ENCODE results near the gene IDS. TPM values are rescaled to one million over a fixed set of nuclear protein-coding genes. Genes with fewer than 3 reads are reported as not detected.

The IDS gene
- total RNA-seq, 2 donors from 2014 or later, result 96.0 to 129 TPM

GRCh38 chrX:149487292-149487691, 17.8 kb downstream of the IDS start:
- Mint-ChIP-seq H3K4me3 (no peak overlapping the region), H3K27ac (peak overlapping the region in 1 of 2 donors; percentile 19), H3K27me3 (peaks cover 0 to 4% of the 10 kb centered on the region in 2 donors), H3K36me3 (peaks cover 26% of the 10 kb centered on the region), H3K9me3 (no peaks in the 10 kb centered on the region), H3K4me1 (ENCODE audit: low read depth in 2 of 2) (peaks cover 13 to 22% of the 10 kb centered on the region in 2 donors)
- ATAC-seq, result peak; percentile 43 to 64
- no peak for DNase-seq (ENCODE audit: low spot score)

GRCh38 chrX:149476513-149476912, 28.6 kb downstream of the IDS start:
- no peak overlapping the region for H3K4me3 Mint-ChIP-seq
- no peak for DNase-seq (ENCODE audit: low spot score)
- peaks cover 0 to 8% of the 10 kb centered on the region in 2 donors for H3K27me3 Mint-ChIP-seq
- H3K27ac Mint-ChIP-seq, result no peak overlapping the region
- no peak for ATAC-seq
- peaks cover 0 to 16% of the 10 kb centered on the region in 2 donors for H3K4me1 Mint-ChIP-seq (ENCODE audit: low read depth in 2 of 2)
- no peaks in the 10 kb centered on the region for H3K9me3 Mint-ChIP-seq
- peaks cover 5% of the 10 kb centered on the region for H3K36me3 Mint-ChIP-seq

DNA sequence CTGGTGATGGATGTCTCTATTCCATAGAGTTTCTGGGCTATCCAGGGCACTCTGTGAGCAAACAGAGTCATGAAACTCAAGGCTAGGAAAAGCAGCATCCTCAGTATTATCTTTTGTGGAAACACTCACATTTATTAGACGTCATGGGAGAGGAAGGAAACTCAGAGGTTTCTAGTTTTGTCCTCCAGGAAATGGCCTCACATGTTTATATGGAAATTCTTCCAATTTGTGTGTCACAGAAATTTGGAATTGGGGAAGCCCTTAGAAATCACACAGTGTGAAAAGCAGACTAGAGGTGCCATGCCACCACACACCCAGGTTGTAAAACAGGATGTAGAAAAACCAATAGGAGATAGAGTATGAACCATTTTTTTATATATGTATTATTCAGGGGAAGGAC, 31.1 kb downstream of the IDS start:
- DNase-seq (ENCODE audit: low spot score), result no peak
- H3K36me3 Mint-ChIP-seq, result no peaks in the 10 kb centered on the region

DNA sequence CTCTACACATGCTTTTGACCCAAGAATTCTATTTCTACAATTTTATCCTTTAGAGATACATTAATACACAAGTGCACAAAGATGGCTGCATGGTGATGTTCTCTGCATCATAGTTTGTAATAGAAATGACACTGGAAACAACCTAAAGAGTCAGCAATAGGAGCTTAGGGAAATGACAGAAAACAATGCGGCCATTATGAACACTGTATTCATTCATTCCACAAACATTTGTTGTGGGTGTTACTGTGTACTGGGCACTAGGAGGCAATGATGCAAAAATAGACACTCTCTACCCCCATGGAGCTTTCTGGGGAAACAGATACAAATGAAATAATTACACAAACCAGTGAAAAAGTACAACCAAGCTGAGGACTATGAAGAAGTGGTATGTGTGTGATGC, 32.0 kb downstream of the IDS start:
- no peak overlapping the region for H3K4me3 Mint-ChIP-seq
- H3K4me1 Mint-ChIP-seq (ENCODE audit: low read depth in 2 of 2), result peaks cover 0 to 12% of the 10 kb centered on the region in 2 donors
- H3K27me3 Mint-ChIP-seq, result peaks cover 0 to 8% of the 10 kb centered on the region in 2 donors
- ATAC-seq, result no peak
- H3K36me3 Mint-ChIP-seq, result no peaks in the 10 kb centered on the region
- no peak for DNase-seq (ENCODE audit: low spot score)
- no peaks in the 10 kb centered on the region for H3K9me3 Mint-ChIP-seq
- no peak overlapping the region for H3K27ac Mint-ChIP-seq

More for the DNA sequence above, 31.1 kb downstream of the IDS start:
- peaks cover 0 to 12% of the 10 kb centered on the region in 2 donors for H3K4me1 Mint-ChIP-seq (ENCODE audit: low read depth in 2 of 2)
- H3K27me3 Mint-ChIP-seq, result peaks cover 0 to 6% of the 10 kb centered on the region in 2 donors
- H3K27ac Mint-ChIP-seq, result no peak overlapping the region
- ATAC-seq, result no peak
- no peaks in the 10 kb centered on the region for H3K9me3 Mint-ChIP-seq
- H3K4me3 Mint-ChIP-seq, result no peak overlapping the region

GRCh38 chrX:149472625-149473024, 32.5 kb downstream of the IDS start:
- Mint-ChIP-seq H3K27ac (no peak overlapping the region), H3K36me3 (no peaks in the 10 kb centered on the region), H3K4me3 (no peak overlapping the region), H3K4me1 (ENCODE audit: low read depth in 2 of 2) (peaks cover 0 to 12% of the 10 kb centered on the region in 2 donors), H3K27me3 (peaks cover 0 to 8% of the 10 kb centered on the region in 2 donors), H3K9me3 (no peaks in the 10 kb centered on the region)
- DNase-seq (ENCODE audit: low spot score), result no peak
- ATAC-seq, result no peak

- Mint-ChIP-seq H3K36me3 (no peaks in the 10 kb centered on the region), H3K27me3 (peaks cover 0 to 9% of the 10 kb centered on the region in 2 donors), H3K9me3 (no peaks in the 10 kb centered on the region), H3K4me1 (ENCODE audit: low read depth in 2 of 2) (peaks cover 0 to 8% of the 10 kb centered on the region in 2 donors), H3K27ac (no peak overlapping the region), H3K4me3 (no peak overlapping the region)
- DNase-seq (ENCODE audit: low spot score) (no peak), ATAC-seq (no peak)
These were observed 33.7 kb downstream of the IDS start for GRCh38 chrX:149471397-149471796.

- Mint-ChIP-seq H3K9me3 (no peaks in the 10 kb centered on the region), H3K4me1 (ENCODE audit: low read depth in 2 of 2) (peaks cover 0 to 4% of the 10 kb centered on the region in 2 donors), H3K36me3 (no peaks in the 10 kb centered on the region), H3K4me3 (no peak overlapping the region), H3K27ac (no peak overlapping the region), H3K27me3 (peaks cover 0 to 9% of the 10 kb centered on the region in 2 donors)
- peak; percentile 64 for DNase-seq (ENCODE audit: low spot score)
- peak; percentile 77 to 82 for ATAC-seq
These were observed 34.2 kb downstream of the IDS start for GRCh38 chrX:149470955-149471354.

GRCh38 chrX:149469406-149469805, 35.7 kb downstream of the IDS start:
- H3K27me3 Mint-ChIP-seq, result peaks cover 0 to 10% of the 10 kb centered on the region in 2 donors
- H3K27ac Mint-ChIP-seq, result no peak overlapping the region
- no peak for ATAC-seq
- H3K36me3 Mint-ChIP-seq, result no peaks in the 10 kb centered on the region
- no peak overlapping the region for H3K4me3 Mint-ChIP-seq
- DNase-seq (ENCODE audit: low spot score), result no peak
- no peaks in the 10 kb centered on the region for H3K9me3 Mint-ChIP-seq
- H3K4me1 Mint-ChIP-seq (ENCODE audit: low read depth in 2 of 2), result no peaks in the 10 kb centered on the region

DNA sequence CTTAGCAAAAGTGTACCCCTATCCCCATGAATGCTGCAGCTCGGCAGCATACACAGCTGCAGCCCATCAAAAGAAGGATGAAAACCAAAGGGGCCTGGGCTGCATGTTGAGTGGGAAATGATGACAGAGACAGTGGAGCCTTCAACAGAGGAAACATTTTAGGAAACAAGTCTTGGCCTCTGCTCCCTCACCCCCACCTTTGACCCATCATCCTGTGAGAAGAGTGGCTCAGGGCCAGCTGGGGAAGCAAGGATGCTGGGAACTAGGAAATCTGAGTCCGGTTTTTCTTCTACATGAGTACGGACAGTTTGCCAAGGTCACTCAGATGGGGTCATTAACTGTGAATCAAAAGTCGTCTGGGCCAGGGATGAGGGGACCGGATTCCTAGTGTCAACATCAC, 37.2 kb downstream of the IDS start:
- no peaks in the 10 kb centered on the region for H3K4me1 Mint-ChIP-seq (ENCODE audit: low read depth in 2 of 2)
- no peak for ATAC-seq
- peaks cover 0 to 10% of the 10 kb centered on the region in 2 donors for H3K27me3 Mint-ChIP-seq
- H3K27ac Mint-ChIP-seq, result no peak overlapping the region
- H3K4me3 Mint-ChIP-seq, result no peak overlapping the region
- no peak for DNase-seq (ENCODE audit: low spot score)
- H3K9me3 Mint-ChIP-seq, result no peaks in the 10 kb centered on the region
- no peaks in the 10 kb centered on the region for H3K36me3 Mint-ChIP-seq

DNA sequence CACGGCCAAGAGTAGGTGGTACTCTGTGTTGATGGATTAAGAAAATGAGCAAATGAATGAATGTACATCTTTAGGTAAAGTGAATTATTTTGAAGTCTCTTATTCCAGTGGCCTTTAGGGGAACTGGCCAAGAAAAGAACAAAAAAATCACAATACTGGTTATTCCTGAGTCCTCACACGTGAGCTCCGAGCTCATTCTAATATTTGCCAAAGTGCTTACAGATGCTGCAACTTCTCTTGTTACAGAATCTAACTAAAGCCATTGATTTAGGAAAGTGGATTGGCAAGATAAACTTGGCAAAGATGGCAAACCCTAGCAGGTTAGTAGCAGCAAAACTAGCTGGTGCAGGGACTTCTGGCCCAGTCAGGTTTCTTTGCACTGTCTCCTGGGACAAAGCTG, 37.6 kb downstream of the IDS start:
- Mint-ChIP-seq H3K27ac (no peak overlapping the region), H3K36me3 (no peaks in the 10 kb centered on the region), H3K4me1 (ENCODE audit: low read depth in 2 of 2) (no peaks in the 10 kb centered on the region), H3K4me3 (no peak overlapping the region), H3K27me3 (peaks cover 5 to 13% of the 10 kb centered on the region in 2 donors), H3K9me3 (no peaks in the 10 kb centered on the region)
- ATAC-seq (no peak), DNase-seq (ENCODE audit: low spot score) (no peak)

DNA sequence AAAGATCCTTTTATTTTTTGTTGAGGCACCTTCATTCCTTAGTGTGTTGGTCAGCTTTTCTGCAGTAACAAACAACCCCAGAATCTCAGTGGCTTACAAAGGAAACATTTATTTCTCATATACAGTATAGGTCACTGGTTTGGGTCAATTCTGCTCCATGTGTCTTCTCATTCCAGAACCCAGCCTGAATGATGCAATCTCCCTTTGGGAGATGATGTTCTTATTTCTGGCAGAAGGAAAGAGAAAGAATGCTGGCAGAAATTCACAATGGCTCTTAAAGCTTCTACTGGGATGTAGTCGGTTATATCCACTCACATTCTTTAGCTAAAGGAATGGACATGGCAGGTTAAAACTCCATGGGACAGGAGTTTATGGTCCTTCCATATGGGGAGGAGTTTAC, 42.3 kb downstream of the IDS start:
- no peak for DNase-seq (ENCODE audit: low spot score)
- H3K4me1 Mint-ChIP-seq (ENCODE audit: low read depth in 2 of 2), result no peaks in the 10 kb centered on the region
- H3K27ac Mint-ChIP-seq, result no peak overlapping the region
- ATAC-seq, result no peak
- H3K27me3 Mint-ChIP-seq, result peaks cover 27 to 33% of the 10 kb centered on the region in 2 donors
- no peaks in the 10 kb centered on the region for H3K36me3 Mint-ChIP-seq
- no peak overlapping the region for H3K4me3 Mint-ChIP-seq
- H3K9me3 Mint-ChIP-seq, result no peaks in the 10 kb centered on the region

DNA sequence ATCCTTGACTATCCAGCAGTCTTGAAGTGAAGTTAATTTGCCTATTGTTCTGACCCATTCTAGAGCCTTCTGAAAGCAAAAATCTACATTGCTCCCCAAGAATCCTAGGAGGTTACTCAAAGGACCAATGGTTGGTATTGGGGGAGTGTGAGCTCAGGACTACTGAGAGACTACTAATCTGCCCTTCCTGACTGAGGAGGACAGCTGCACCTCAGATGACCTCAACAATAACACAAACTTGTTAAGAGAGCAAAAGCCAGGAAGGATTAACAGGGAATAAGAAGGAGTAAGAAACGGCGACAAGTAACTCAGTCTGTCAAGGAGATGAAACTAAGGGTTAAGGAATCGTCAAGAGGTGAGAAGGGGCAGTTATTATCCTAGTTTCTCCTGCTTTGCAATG, 43.4 kb downstream of the IDS start:
- Mint-ChIP-seq H3K4me3 (no peak overlapping the region), H3K27me3 (peaks cover 24 to 33% of the 10 kb centered on the region in 2 donors), H3K9me3 (no peaks in the 10 kb centered on the region), H3K4me1 (ENCODE audit: low read depth in 2 of 2) (no peaks in the 10 kb centered on the region), H3K27ac (no peak overlapping the region), H3K36me3 (no peaks in the 10 kb centered on the region)
- DNase-seq (ENCODE audit: low spot score) (no peak), ATAC-seq (no peak)

- Mint-ChIP-seq H3K27me3 (peaks cover 21 to 33% of the 10 kb centered on the region in 2 donors), H3K4me3 (no peak overlapping the region), H3K9me3 (no peaks in the 10 kb centered on the region), H3K4me1 (ENCODE audit: low read depth in 2 of 2) (no peaks in the 10 kb centered on the region), H3K36me3 (no peaks in the 10 kb centered on the region), H3K27ac (no peak overlapping the region)
- DNase-seq (ENCODE audit: low spot score) (no peak), ATAC-seq (no peak)
These were observed 46.5 kb downstream of the IDS start for GRCh38 chrX:149458586-149458985.

DNA sequence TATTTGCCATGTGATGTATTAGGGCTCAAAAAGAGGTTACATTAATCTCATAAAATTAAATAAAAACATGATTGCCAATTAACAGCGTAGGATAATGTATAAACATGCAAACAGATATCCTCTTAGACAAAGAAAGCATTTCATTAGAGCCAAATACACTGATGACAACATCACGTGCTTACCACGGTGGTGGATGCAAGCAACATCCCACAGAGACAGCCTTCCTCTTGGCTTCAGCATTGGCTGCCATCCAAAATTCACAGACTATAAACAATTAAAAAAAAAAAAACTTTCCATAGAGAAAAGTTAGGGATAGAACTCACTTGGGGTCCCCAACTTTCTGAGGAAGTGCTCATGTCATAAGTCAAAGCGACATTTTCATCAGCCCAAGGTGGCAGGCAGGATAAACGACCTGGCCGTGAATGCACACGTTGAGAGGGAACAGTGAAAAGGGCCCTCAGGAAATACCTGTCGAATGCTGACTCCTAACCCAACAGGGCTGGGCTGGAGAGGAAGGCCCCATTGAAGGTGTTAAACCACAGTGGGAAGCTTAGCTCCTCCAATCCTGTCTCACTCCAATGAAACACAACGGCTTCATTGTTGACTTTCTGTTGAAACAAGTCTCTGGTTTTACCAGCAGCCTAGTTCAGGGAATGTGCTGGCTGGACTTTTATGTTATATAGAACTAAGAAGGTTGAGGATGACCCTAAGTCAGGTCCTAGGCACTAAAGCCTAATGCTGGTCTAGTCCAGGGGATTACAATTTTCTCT, 48.4 kb downstream of the IDS start:
- H3K27me3 Mint-ChIP-seq, result peaks cover 14 to 21% of the 10 kb centered on the region in 2 donors
- no peak overlapping the region for H3K4me3 Mint-ChIP-seq
- no peaks in the 10 kb centered on the region for H3K36me3 Mint-ChIP-seq
- no peak for ATAC-seq
- H3K27ac Mint-ChIP-seq, result no peak overlapping the region
- DNase-seq (ENCODE audit: low spot score), result no peak
- H3K4me1 Mint-ChIP-seq (ENCODE audit: low read depth in 2 of 2), result no peaks in the 10 kb centered on the region
- no peaks in the 10 kb centered on the region for H3K9me3 Mint-ChIP-seq
